ENCODE results near the gene MPP2. TPM values are rescaled to one million over a fixed set of nuclear protein-coding genes. Genes with fewer than 3 reads are reported as not detected.

Gene MPP2
- total and polyA plus RNA-seq, 8 donors = 0.43 to 6.4 (median 1.8) TPM

- H3K4me1 ChIP-seq = peaks cover 5 to 12% (median 9%) of the 10 kb centered on the region in 4 donors
- no peak for TF ChIP-seq EP300 (IDR thresholded peaks at IDR 0.05)
- no peak for TF ChIP-seq POLR2A (IDR thresholded peaks at IDR 0.05)
- TF ChIP-seq POLR2AphosphoS5 (IDR thresholded peaks at IDR 0.05) = no peak
- TF ChIP-seq CTCF (IDR thresholded peaks at IDR 0.05) = no peak
- no peaks in the 10 kb centered on the region for H3K36me3 ChIP-seq
- intact Hi-C loops (cut with DNase I; ENCODE audit: low total_unique reads) = no loop called here
- no peak for DNase-seq
- no peaks in the 10 kb centered on the region for H3K9me3 ChIP-seq
- H3K27ac ChIP-seq = no peak overlapping the region
- no peak overlapping the region for H3K4me3 ChIP-seq
- 47 to 65% (median 60%) methylated on average over 2 of the region's 2 CpGs for WGBS, 5 donors
- H3K27me3 ChIP-seq = peaks cover 4 to 68% (median 18%) of the 10 kb centered on the region in 3 donors
Measured at GRCh38 chr17:43924558-43924957, 17.2 kb upstream of the MPP2 start.

- peaks cover 0 to 19% (median 13%) of the 10 kb centered on the region in 4 donors for H3K4me1 ChIP-seq
- no peak overlapping the region for H3K27ac ChIP-seq
- WGBS, 5 donors = 68 to 80% (median 75%) methylated on average over 10 of the region's 10 CpGs
- H3K4me3 ChIP-seq = no peak overlapping the region
- TF ChIP-seq POLR2A (IDR thresholded peaks at IDR 0.05) = no peak
- no peak for TF ChIP-seq CTCF (IDR thresholded peaks at IDR 0.05)
- no peak for TF ChIP-seq POLR2AphosphoS5 (IDR thresholded peaks at IDR 0.05)
- TF ChIP-seq EP300 (IDR thresholded peaks at IDR 0.05) = no peak
- DNase-seq = no peak
- H3K36me3 ChIP-seq = no peaks in the 10 kb centered on the region
- H3K9me3 ChIP-seq = no peaks in the 10 kb centered on the region
- intact Hi-C loops (cut with DNase I; ENCODE audit: low total_unique reads) = no loop called here
- peaks cover 0 to 59% (median 6%) of the 10 kb centered on the region in 3 donors for H3K27me3 ChIP-seq
Measured at GRCh38 chr17:43920500-43921095, 13.3 kb upstream of the MPP2 start.

- H3K9me3 ChIP-seq = no peaks in the 10 kb centered on the region
- peaks cover 0 to 37% (median 4%) of the 10 kb centered on the region in 3 donors for H3K27me3 ChIP-seq
- DNase-seq = no peak
- H3K4me1 ChIP-seq = peaks cover 0 to 19% (median 13%) of the 10 kb centered on the region in 4 donors
- WGBS, 5 donors = 54 to 67% (median 58%) methylated on average over 12 to 13 of the region's 13 CpGs
- intact Hi-C loops (cut with DNase I; ENCODE audit: low total_unique reads) = no loop called here
- TF ChIP-seq POLR2A (IDR thresholded peaks at IDR 0.05) = no peak
- no peak for TF ChIP-seq POLR2AphosphoS5 (IDR thresholded peaks at IDR 0.05)
- no peak for TF ChIP-seq EP300 (IDR thresholded peaks at IDR 0.05)
- TF ChIP-seq CTCF (IDR thresholded peaks at IDR 0.05) = no peak
- H3K36me3 ChIP-seq = no peaks in the 10 kb centered on the region
- H3K27ac ChIP-seq = no peak overlapping the region
- peak overlapping the region in 3 of 4 donors; percentile 28 to 46 (median 40) for H3K4me3 ChIP-seq
Measured at GRCh38 chr17:43918026-43918389, 10.7 kb upstream of the MPP2 start.

GRCh38 chr17:43917348-43918025, 10.2 kb upstream of the MPP2 start:
- H3K9me3 ChIP-seq = no peaks in the 10 kb centered on the region
- H3K27ac ChIP-seq = no peak overlapping the region
- H3K36me3 ChIP-seq = no peaks in the 10 kb centered on the region
- TF ChIP-seq CTCF (IDR thresholded peaks at IDR 0.05) = peak in 4 of 7 experiments; percentile 26 to 47 (median 38)
- no peak for TF ChIP-seq POLR2A (IDR thresholded peaks at IDR 0.05)
- TF ChIP-seq EP300 (IDR thresholded peaks at IDR 0.05) = no peak
- TF ChIP-seq POLR2AphosphoS5 (IDR thresholded peaks at IDR 0.05) = no peak
- H3K4me3 ChIP-seq = peak overlapping the region; percentile 28 to 46 (median 34)
- H3K4me1 ChIP-seq = peaks cover 0 to 19% (median 13%) of the 10 kb centered on the region in 4 donors
- intact Hi-C loops (cut with DNase I; ENCODE audit: low total_unique reads) = no loop called here
- peak; percentile 30 to 78 for DNase-seq
- 11 to 20% (median 18%) methylated on average over 20 to 43 of the region's 43 CpGs for WGBS, 5 donors
- H3K27me3 ChIP-seq = peaks cover 0 to 32% (median 4%) of the 10 kb centered on the region in 3 donors

All from stomach (tissue), 9 donors.